ENCODE measurements around the gene ITGB1.
"Not testable (repeated sequence)": the region's sequence is repeated elsewhere in the genome, so short reads cannot be mapped to it uniquely, and the experiment has no call there.

ITGB1 gene

DNA sequence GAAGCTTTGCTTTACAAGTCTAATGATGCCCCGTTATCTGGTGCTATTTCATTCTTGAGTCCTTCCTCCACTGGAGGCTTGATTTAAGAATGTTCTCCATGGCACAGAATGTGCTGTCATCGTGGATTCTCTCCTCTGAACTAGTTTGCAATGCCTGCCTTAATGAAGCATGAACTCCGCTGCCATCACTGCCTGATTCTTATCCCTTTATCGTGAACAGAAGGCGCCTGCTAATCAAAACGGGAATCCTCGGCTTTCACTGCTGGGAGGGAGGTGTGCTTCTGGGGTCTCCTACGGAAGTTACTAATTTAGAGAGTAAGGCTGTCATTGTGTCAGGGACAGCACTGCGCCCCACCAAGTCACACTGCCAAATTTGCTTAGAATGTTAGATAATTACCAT is 56.2 kb downstream of the ITGB1 start:
- no peak overlapping the region for H3K4me3 ChIP-seq (ENCODE audit: control insufficient read depth, low read depth, low read length)
- DNase-seq (ENCODE audit: low read depth): no peak
- TF ChIP-seq, protein P1, sequence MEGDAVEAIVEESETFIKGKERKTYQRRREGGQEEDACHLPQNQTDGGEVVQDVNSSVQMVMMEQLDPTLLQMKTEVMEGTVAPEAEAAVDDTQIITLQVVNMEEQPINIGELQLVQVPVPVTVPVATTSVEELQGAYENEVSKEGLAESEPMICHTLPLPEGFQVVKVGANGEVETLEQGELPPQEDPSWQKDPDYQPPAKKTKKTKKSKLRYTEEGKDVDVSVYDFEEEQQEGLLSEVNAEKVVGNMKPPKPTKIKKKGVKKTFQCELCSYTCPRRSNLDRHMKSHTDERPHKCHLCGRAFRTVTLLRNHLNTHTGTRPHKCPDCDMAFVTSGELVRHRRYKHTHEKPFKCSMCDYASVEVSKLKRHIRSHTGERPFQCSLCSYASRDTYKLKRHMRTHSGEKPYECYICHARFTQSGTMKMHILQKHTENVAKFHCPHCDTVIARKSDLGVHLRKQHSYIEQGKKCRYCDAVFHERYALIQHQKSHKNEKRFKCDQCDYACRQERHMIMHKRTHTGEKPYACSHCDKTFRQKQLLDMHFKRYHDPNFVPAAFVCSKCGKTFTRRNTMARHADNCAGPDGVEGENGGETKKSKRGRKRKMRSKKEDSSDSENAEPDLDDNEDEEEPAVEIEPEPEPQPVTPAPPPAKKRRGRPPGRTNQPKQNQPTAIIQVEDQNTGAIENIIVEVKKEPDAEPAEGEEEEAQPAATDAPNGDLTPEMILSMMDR (IDR thresholded peaks at IDR 0.05; ENCODE audit: control insufficient read depth, insufficient read depth, low read depth, low read length, missing control alignments): no peak

DNA sequence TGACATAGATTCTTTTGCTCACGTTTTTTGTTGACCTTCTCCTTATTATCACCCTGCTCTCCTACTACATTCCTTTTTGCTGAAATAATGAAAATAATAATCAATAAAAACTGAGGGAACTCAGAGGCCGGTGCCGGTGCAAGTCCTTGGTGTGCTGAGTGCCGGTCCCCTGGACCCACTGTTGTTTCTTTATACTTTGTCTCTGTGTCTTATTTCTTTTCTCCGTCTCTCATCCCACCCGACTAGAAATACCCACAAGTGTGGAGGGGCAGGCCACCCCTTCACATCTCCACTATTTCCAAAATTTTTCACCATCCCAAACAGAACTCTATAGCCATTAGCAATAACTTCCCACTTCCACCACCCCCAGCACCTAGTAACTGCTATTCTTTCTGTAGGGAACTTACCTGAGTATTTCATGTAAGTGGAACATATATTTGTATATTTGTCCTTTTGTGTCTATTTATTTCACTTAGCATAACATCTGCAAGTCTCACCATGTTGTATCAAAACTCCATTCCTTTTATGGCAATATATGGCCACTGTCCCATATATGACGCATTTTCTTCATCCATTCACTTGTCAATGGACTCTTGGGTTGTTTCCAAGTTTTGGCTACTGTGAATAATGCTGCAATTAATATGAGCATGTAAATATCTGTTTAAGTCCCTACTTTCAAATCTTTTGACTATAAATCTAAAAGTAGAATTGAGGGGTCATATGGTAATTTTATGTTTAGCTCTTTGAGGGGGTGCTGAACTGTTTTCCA is 62.6 kb downstream of the ITGB1 start:
- H3K4me3 ChIP-seq (ENCODE audit: control insufficient read depth, low read depth, low read length); DNase-seq (ENCODE audit: low read depth): not testable (repeated sequence)

DNA sequence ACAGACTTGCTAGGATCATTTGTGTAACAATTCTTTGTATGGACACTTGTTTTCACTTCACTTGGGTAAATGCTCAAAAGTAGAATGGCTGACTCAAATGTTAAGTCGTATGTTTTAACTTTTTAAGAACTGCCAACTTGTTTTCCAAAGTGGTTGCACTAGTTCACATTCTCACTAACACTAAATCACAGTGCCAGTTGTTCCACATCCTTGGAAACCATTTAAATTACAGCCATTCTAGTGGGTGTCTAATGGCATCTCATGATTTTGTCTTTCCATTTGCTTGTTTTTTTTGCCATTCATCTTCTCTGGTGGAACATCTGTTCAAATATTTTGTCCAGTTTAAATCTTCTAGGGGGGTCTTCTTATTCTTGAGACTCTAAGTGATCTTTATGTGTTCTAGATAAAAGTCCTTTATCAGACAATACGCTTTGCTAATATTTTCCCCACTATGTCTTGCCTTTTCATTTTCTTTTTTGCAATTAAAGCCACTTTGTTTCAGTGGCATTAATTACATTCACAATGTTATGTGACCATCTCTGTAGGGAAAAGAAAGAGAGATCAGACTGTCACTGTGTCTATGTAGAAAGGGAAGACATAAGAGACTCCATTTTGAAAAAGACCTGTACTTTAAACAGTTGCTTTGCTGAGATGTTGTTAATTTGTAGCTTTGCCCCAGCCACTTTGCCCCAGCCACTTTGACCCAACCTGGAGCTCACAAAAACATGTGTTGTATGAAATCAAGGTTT is 63.9 kb downstream of the ITGB1 start:
- DNase-seq (ENCODE audit: low read depth): no peak
- TF ChIP-seq, protein P1 (IDR thresholded peaks at IDR 0.05; ENCODE audit: control insufficient read depth, insufficient read depth, low read depth, low read length, missing control alignments): no peak
- no peak overlapping the region for H3K4me3 ChIP-seq (ENCODE audit: control insufficient read depth, low read depth, low read length)

DNA sequence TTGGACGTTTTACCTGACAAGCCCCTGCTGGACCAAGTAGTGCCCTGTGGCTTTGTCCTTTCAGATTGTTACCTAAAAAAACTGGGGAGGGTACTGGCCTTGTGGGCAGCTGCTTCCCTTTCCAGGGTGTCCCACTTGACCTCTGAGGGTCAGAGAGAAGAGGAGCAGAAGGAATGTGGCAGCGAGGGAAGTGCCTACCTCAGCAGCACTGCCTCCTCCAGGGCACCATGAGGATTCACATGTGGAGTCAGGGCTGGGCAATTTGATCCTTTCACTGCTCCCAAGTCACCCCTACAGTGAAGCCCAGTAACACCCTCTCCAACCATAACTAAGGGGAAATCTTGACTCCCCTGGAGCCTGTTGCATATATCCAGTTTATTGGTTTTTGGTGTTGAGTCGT is 64.6 kb downstream of the ITGB1 start:
- TF ChIP-seq, protein P1 (IDR thresholded peaks at IDR 0.05; ENCODE audit: control insufficient read depth, insufficient read depth, low read depth, low read length, missing control alignments): no peak
- DNase-seq (ENCODE audit: low read depth): no peak
- no peak overlapping the region for H3K4me3 ChIP-seq (ENCODE audit: control insufficient read depth, low read depth, low read length)

DNA sequence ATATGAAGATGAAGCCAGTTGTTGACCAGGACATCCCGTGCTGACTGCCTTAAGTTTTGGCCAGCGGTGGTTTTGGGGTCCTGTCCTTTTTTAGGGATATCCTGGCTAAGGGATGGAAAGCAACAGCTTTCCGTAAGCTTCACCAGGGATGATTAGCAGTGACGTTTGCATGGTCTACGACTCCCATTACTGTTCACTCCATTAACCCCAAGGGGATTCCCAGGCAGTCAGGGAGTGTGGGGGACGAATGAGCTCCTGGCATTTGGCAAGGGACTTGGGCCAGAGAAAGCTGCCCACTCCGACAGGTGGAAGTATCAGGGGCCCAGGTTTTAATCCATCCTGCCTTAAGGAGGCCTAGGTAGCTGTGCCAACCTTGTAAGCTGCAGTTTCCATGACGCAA is 66.8 kb downstream of the ITGB1 start:
- H3K4me3 ChIP-seq (ENCODE audit: control insufficient read depth, low read depth, low read length): no peak overlapping the region
- TF ChIP-seq, protein P1 (IDR thresholded peaks at IDR 0.05; ENCODE audit: control insufficient read depth, insufficient read depth, low read depth, low read length, missing control alignments): no peak
- no peak for DNase-seq (ENCODE audit: low read depth)

DNA sequence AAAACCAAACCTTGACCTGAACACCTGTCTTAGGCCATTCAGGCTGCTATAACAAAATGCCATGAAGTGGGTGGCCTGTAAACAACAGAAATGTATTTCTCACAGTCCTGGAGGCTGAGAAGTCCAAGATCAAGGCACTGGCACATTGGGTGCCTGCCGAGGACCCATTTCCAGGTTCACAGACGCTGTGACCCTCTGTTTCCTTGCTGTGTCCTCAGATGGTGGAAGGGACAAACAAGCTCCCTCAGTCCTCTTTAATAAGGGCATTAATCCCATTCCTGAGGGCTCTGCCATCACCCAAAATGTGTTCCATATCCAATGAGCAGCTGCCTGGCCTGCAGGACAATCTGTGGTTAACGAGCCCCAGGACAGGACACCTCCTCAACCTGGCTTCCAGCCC is 67.6 kb downstream of the ITGB1 start:
- no peak for DNase-seq (ENCODE audit: low read depth)
- TF ChIP-seq, protein P1 (IDR thresholded peaks at IDR 0.05; ENCODE audit: control insufficient read depth, insufficient read depth, low read depth, low read length, missing control alignments): no peak
- no peak overlapping the region for H3K4me3 ChIP-seq (ENCODE audit: control insufficient read depth, low read depth, low read length)

DNA sequence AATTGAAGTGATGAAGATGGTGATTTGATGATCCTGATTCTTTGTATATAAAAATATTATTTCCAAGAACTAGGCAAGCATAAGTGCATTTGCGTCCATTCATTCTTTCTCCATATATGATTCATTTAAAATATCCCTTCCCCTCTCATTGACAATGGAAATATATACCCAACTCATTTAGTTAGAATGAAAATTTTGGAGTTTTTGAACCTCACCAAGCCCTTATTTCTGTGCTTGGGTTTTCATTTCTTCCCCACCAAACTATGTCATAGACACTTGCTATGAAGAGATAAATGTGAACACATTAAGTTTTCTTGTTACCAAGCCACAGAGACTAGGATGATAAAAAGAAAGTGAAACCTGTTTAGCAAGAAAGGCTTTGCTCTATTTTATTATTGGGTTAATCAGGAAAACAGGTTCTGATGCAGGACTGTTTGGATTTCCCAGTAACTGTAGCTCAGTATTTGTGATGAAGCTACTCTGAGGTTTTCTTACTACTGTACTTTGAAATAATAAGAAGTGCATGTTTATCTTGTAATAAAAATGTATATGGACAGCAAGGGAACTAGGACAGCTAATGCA is 68.3 kb downstream of the ITGB1 start:
- no peak for DNase-seq (ENCODE audit: low read depth)

More for the DNA sequence above, 68.3 kb downstream of the ITGB1 start:
- H3K4me3 ChIP-seq (ENCODE audit: control insufficient read depth, low read depth, low read length): no peak overlapping the region
- TF ChIP-seq, protein P1 (IDR thresholded peaks at IDR 0.05; ENCODE audit: control insufficient read depth, insufficient read depth, low read depth, low read length, missing control alignments): no peak
